ENCODE results near the gene STIP1.

STIP1 gene

GRCh38 chr11:64201543-64201942 is 15.6 kb downstream of the STIP1 start:
- Histone ChIP-seq H3K27ac (no peak overlapping the region; the same call in 1 of the 2 replicates), H3K36me3 (ENCODE audit: insufficient read depth) (peaks cover 37% of the 10 kb centered on the region; the same call in 1 of the 2 replicates), H3K27me3 (ENCODE audit: insufficient read depth, low read depth) (no peaks in the 10 kb centered on the region), H3K4me1 (ENCODE audit: low read depth, poor library complexity, severe bottlenecking) (peaks cover 34% of the 10 kb centered on the region), H4K20me1 (ENCODE audit: insufficient read depth) (0 out of 2 replicates have a peak, but pooled peaks cover 6% of the 10 kb centered on the region), H2AFZ (ENCODE audit: low read depth) (no peak overlapping the region), H3K4me3 (IDR thresholded peaks at IDR 0.05; ENCODE audit: insufficient read depth, low read depth, low read length) (no peak overlapping the region), H3K79me2 (ENCODE audit: insufficient read depth, low read depth) (peaks cover 8% of the 10 kb centered on the region; the same call in 1 of the 2 replicates), H3K4me2 (no peak overlapping the region), H3K9ac (no peak overlapping the region)
- TF ChIP-seq CTCF (conservative IDR thresholded peaks at IDR 0.05; ENCODE audit: low read depth, low read length): no peak

- 0 out of 2 replicates have a peak, but pooled peaks cover 6% of the 10 kb centered on the region for H4K20me1 ChIP-seq (ENCODE audit: insufficient read depth)
- H3K9ac ChIP-seq: no peak overlapping the region
- H3K4me2 ChIP-seq: no peak overlapping the region
- H3K4me1 ChIP-seq (ENCODE audit: low read depth, poor library complexity, severe bottlenecking): peaks cover 38% of the 10 kb centered on the region
- peaks cover 8% of the 10 kb centered on the region; the same call in 1 of the 2 replicates for H3K79me2 ChIP-seq (ENCODE audit: insufficient read depth, low read depth)
- peaks cover 29% of the 10 kb centered on the region; the same call in 1 of the 2 replicates for H3K36me3 ChIP-seq (ENCODE audit: insufficient read depth)
- TF ChIP-seq CTCF (conservative IDR thresholded peaks at IDR 0.05; ENCODE audit: low read depth, low read length): no peak
- no peak overlapping the region for H3K27ac ChIP-seq
- H2AFZ ChIP-seq (ENCODE audit: low read depth): no peak overlapping the region
- H3K27me3 ChIP-seq (ENCODE audit: insufficient read depth, low read depth): no peaks in the 10 kb centered on the region
- H3K4me3 ChIP-seq (IDR thresholded peaks at IDR 0.05; ENCODE audit: insufficient read depth, low read depth, low read length): no peak overlapping the region
Observed at GRCh38 chr11:64202992-64203391, 17.0 kb downstream of the STIP1 start.

- peaks cover 40% of the 10 kb centered on the region for H3K4me1 ChIP-seq (ENCODE audit: low read depth, poor library complexity, severe bottlenecking)
Observed at GRCh38 chr11:64203421-64204079, 17.6 kb downstream of the STIP1 start.

GRCh38 chr11:64204080-64204440 is 18.1 kb downstream of the STIP1 start:
- Histone ChIP-seq H3K36me3 (ENCODE audit: insufficient read depth) (peaks cover 18% of the 10 kb centered on the region; the same call in 1 of the 2 replicates), H3K27ac (no peak overlapping the region), H3K79me2 (ENCODE audit: insufficient read depth, low read depth) (peaks cover 8% of the 10 kb centered on the region; the same call in 1 of the 2 replicates), H4K20me1 (ENCODE audit: insufficient read depth) (0 out of 2 replicates have a peak, but pooled peaks cover 6% of the 10 kb centered on the region), H2AFZ (ENCODE audit: low read depth) (no peak overlapping the region), H3K9ac (no peak overlapping the region), H3K27me3 (ENCODE audit: insufficient read depth, low read depth) (no peaks in the 10 kb centered on the region), H3K4me2 (no peak overlapping the region; the same call in 1 of the 2 replicates), H3K4me3 (IDR thresholded peaks at IDR 0.05; ENCODE audit: insufficient read depth, low read depth, low read length) (no peak overlapping the region), H3K4me1 (ENCODE audit: low read depth, poor library complexity, severe bottlenecking) (peaks cover 40% of the 10 kb centered on the region)
- no peak for TF ChIP-seq CTCF (conservative IDR thresholded peaks at IDR 0.05; ENCODE audit: low read depth, low read length)

More at GRCh38 chr11:64203421-64204079, 17.6 kb downstream of the STIP1 start:
- H3K79me2 ChIP-seq (ENCODE audit: insufficient read depth, low read depth): peaks cover 8% of the 10 kb centered on the region; the same call in 1 of the 2 replicates
- H3K27me3 ChIP-seq (ENCODE audit: insufficient read depth, low read depth): no peaks in the 10 kb centered on the region
- no peak overlapping the region; the same call in 1 of the 2 replicates for H3K4me2 ChIP-seq
- peaks cover 23% of the 10 kb centered on the region; the same call in 1 of the 2 replicates for H3K36me3 ChIP-seq (ENCODE audit: insufficient read depth)
- no peak overlapping the region for H3K27ac ChIP-seq
- no peak overlapping the region for H3K9ac ChIP-seq
- no peak overlapping the region for H2AFZ ChIP-seq (ENCODE audit: low read depth)
- H3K4me3 ChIP-seq (IDR thresholded peaks at IDR 0.05; ENCODE audit: insufficient read depth, low read depth, low read length): no peak overlapping the region
- H4K20me1 ChIP-seq (ENCODE audit: insufficient read depth): 0 out of 2 replicates have a peak, but pooled peaks cover 6% of the 10 kb centered on the region
- no peak for TF ChIP-seq CTCF (conservative IDR thresholded peaks at IDR 0.05; ENCODE audit: low read depth, low read length)
